B cell (primary cell): Measurements from ENCODE around the gene PIK3AP1.

Experiments used
- CTCF ChIP-seq: fragments of 200-600 bp; IDR thresholded peaks from one replicate; pipeline ENCODE4 v1.8.0; 2022; ENCODE audit warnings: antibody characterized with exemption, mild to moderate bottlenecking
- EZH2 ChIP-seq: IDR thresholded peaks from 2 replicates; pipeline ENCODE4 v1.6.1; 2012; ENCODE audit warnings: borderline replicate concordance, low read depth, mild to moderate bottlenecking, moderate library complexity, low read length; ENCODE audit not compliant: insufficient read depth, poor library complexity, severe bottlenecking

GRCh38 chr10:96613576-96613975, 106.7 kb downstream of the PIK3AP1 start:
- TF ChIP-seq EZH2 (no peak), CTCF (no peak)
